ENCODE measurements around the gene RBM43.

DNA sequence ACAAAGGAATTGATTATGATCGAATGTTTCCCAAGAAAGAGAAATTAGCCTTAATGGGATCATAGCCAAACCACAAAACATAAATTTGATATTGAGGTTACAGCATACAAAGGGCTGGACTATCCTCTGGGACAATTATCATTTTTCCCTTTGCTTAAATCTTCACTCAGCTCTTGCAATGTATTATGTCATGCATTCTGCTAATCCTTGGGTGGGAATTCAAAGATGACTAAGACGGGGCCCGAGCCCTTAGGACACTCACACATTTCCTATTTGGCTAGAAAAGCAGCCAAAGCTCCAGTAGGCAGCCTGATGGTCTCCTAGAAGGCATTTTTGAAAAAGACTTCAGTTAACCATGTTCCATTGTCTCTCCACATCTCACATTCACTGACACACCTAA, 45.0 kb upstream of the RBM43 start:
- TF ChIP-seq, protein P1, sequence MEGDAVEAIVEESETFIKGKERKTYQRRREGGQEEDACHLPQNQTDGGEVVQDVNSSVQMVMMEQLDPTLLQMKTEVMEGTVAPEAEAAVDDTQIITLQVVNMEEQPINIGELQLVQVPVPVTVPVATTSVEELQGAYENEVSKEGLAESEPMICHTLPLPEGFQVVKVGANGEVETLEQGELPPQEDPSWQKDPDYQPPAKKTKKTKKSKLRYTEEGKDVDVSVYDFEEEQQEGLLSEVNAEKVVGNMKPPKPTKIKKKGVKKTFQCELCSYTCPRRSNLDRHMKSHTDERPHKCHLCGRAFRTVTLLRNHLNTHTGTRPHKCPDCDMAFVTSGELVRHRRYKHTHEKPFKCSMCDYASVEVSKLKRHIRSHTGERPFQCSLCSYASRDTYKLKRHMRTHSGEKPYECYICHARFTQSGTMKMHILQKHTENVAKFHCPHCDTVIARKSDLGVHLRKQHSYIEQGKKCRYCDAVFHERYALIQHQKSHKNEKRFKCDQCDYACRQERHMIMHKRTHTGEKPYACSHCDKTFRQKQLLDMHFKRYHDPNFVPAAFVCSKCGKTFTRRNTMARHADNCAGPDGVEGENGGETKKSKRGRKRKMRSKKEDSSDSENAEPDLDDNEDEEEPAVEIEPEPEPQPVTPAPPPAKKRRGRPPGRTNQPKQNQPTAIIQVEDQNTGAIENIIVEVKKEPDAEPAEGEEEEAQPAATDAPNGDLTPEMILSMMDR (IDR thresholded peaks at IDR 0.05) = no peak
- TF ChIP-seq POLR2A (IDR thresholded peaks at IDR 0.05) = no peak
